ENCODE measurements around the gene RPRD1B. TPM values are rescaled to one million over a fixed set of nuclear protein-coding genes. Genes with fewer than 3 reads are reported as not detected.

RPRD1B gene
- total and polyA plus RNA-seq, 3 experiments from 2014 or later: 5.2 to 39.1 (median 39.1) TPM

GRCh38 chr20:38021087-38021772 is 12.3 kb upstream of the RPRD1B start:
- POLR2A ChIA-PET: no interaction called here

DNA sequence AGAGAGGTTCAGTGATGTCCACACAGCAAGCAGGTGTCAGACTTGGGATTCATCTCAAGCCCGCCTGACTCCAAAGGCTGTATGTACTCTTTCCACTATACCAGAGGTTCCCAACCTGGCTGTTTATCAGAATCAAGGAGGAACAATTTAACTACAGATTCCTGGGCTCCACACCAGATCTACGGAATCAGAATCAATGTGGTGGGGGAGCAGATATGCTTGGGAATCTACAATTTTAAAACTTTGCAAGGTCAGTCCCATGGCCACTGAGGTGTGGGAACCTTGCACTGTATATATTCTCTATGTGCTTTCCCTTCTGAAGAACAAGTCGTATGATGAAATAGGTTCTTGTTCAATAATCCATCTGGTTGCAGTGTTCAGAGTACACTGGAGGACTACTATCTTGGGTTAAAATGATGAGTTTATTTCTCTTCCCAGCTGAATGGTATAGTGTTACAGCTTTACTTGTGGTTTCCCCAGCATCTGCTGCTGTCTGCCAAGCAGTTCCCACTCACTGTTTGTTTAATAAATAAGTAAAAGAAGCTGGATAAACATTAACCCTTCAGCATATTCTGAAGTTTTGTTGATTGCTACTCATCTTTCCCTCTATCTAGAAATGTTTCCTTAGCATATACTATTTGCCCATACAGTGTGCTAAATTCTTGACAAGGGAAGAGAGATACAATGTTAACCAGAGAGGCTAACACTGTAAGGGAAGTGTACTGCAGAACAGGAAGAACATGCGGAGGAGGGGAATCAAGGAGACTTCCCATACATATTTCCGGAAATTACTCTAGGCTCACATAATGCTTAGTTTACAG is 10.2 kb upstream of the RPRD1B start:
- peaks cover 5% of the 10 kb centered on the region for H3K36me3 ChIP-seq (ENCODE audit: insufficient read depth, low read length)
- Mint-ChIP-seq H3K36me3 (peaks cover 5 to 39% (median 9%) of the 10 kb centered on the region in 3 donors), H3K27me3 (no peaks in the 10 kb centered on the region), H3K9me3 (peaks cover 1 to 4% (median 1%) of the 10 kb centered on the region in 5 donors), H3K4me3 (no peak overlapping the region), H3K27ac (no peak overlapping the region), H3K4me1 (peaks cover 26 to 67% (median 47%) of the 10 kb centered on the region in 3 donors)
- no peak for DNase-seq
- H3K27ac ChIP-seq (ENCODE audit: low read depth, low read length): no peak overlapping the region
- H3K27me3 ChIP-seq (ENCODE audit: insufficient read depth, low read length, poor library complexity, severe bottlenecking): no peaks in the 10 kb centered on the region
- H3K4me1 ChIP-seq (ENCODE audit: insufficient read depth, low read length): no peaks in the 10 kb centered on the region
- ChIA-PET CTCF (no interaction called here), POLR2A (no interaction called here)
- no peak overlapping the region for H3K4me3 ChIP-seq (ENCODE audit: low read length)
- H3K9me3 ChIP-seq (ENCODE audit: low read length): no peaks in the 10 kb centered on the region

More at GRCh38 chr20:38021087-38021772, 12.3 kb upstream of the RPRD1B start:
- Histone ChIP-seq H3K4me3 (ENCODE audit: low read length) (no peak overlapping the region), H3K36me3 (ENCODE audit: insufficient read depth, low read length) (peaks cover 20% of the 10 kb centered on the region), H3K4me1 (ENCODE audit: insufficient read depth, low read length) (no peaks in the 10 kb centered on the region), H3K27me3 (ENCODE audit: insufficient read depth, low read length, poor library complexity, severe bottlenecking) (no peaks in the 10 kb centered on the region), H3K9me3 (ENCODE audit: low read length) (no peaks in the 10 kb centered on the region), H3K27ac (ENCODE audit: low read depth, low read length) (no peak overlapping the region)
- Mint-ChIP-seq H3K27me3 (no peaks in the 10 kb centered on the region), H3K4me1 (peaks cover 20 to 58% (median 32%) of the 10 kb centered on the region in 3 donors), H3K4me3 (no peak overlapping the region), H3K36me3 (peaks cover 12 to 51% (median 24%) of the 10 kb centered on the region in 3 donors), H3K27ac (peak overlapping the region in 1 of 8 donors; percentile 12), H3K9me3 (peaks cover 2 to 10% (median 8%) of the 10 kb centered on the region in 5 donors)
- no peak for DNase-seq
- CTCF ChIA-PET: interaction anchor here (0.9 kb wide), 1 partner anchor 10 kb away, joined by 3 read pairs; no protein-coding TSS in a partner anchor

DNA sequence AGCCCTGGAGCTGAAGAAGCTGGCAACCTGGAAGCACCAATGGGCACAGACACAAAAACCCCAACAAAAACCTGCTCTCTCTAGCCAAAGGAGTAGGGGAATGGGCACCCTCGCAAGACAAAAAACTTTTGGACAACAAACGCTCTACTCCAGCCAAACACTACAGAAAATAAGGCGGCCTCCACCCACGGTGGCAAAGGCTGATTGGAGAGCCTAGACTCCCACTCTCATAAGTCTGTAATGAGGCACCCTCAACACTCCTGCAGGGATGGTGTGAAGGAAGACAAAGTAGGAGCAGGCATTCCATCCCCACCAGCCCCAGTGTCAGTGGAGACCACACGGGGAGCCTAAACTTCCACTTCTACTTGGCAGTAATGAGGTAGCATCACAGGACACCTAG is 9.1 kb upstream of the RPRD1B start:
- Histone ChIP-seq H3K27ac (ENCODE audit: low read depth, low read length) (no peak overlapping the region), H3K9me3 (ENCODE audit: low read length) (no peaks in the 10 kb centered on the region), H3K4me3 (ENCODE audit: low read length) (no peak overlapping the region), H3K27me3 (ENCODE audit: insufficient read depth, low read length, poor library complexity, severe bottlenecking) (no peaks in the 10 kb centered on the region), H3K4me1 (ENCODE audit: insufficient read depth, low read length) (no peaks in the 10 kb centered on the region), H3K36me3 (ENCODE audit: insufficient read depth, low read length) (no peaks in the 10 kb centered on the region)
- ChIA-PET CTCF (no interaction called here), POLR2A (no interaction called here)
- no peak overlapping the region for H3K4me3 Mint-ChIP-seq
- H3K4me1 Mint-ChIP-seq: peaks cover 31 to 75% (median 56%) of the 10 kb centered on the region in 3 donors
- no peak overlapping the region for H3K27ac Mint-ChIP-seq
- H3K27me3 Mint-ChIP-seq: no peaks in the 10 kb centered on the region
- DNase-seq: no peak
- peaks cover 0 to 33% (median 7%) of the 10 kb centered on the region in 3 donors for H3K36me3 Mint-ChIP-seq
- no peaks in the 10 kb centered on the region for H3K9me3 Mint-ChIP-seq

DNA sequence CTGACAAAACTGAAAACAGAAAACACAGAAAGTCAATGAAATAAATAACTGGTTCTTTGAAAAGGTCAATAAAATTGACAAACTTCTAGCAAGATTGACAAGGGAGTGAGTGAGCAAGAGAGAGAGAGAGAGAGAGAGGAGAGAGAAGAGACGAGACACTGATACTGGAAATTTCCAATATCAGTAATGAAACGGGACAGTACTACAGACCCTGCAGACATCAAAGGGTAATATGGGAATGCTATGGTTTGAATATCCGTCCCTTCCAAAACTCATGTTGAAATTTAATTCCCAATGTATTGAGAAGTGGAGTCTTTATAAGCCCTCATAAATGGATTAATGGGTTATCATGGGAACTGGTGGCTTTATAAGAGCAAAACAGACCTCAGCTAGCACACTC is 4.1 kb upstream of the RPRD1B start:
- Mint-ChIP-seq H3K27me3 (peaks cover 0 to 4% of the 10 kb centered on the region in 2 donors), H3K9me3 (no peaks in the 10 kb centered on the region), H3K27ac (peak overlapping the region in 1 of 8 donors; percentile 33), H3K36me3 (peaks cover 0 to 40% (median 6%) of the 10 kb centered on the region in 3 donors), H3K4me1 (peaks cover 55 to 77% (median 72%) of the 10 kb centered on the region in 3 donors), H3K4me3 (peak overlapping the region in 2 of 7 donors; percentile 23 to 38)
- peaks cover 27% of the 10 kb centered on the region for H3K4me1 ChIP-seq (ENCODE audit: insufficient read depth, low read length)
- ChIA-PET POLR2A (no interaction called here), CTCF (interaction anchor here (1.1 kb wide), 1 partner anchor 15 kb away, joined by 3 read pairs; no protein-coding TSS in a partner anchor)
- H3K36me3 ChIP-seq (ENCODE audit: insufficient read depth, low read length): no peaks in the 10 kb centered on the region
- DNase-seq: no peak
- no peaks in the 10 kb centered on the region for H3K27me3 ChIP-seq (ENCODE audit: insufficient read depth, low read length, poor library complexity, severe bottlenecking)
- no peak overlapping the region for H3K4me3 ChIP-seq (ENCODE audit: low read length)
- no peak overlapping the region for H3K27ac ChIP-seq (ENCODE audit: low read depth, low read length)
- H3K9me3 ChIP-seq (ENCODE audit: low read length): no peaks in the 10 kb centered on the region

GRCh38 chr20:38031957-38032356 is 1.6 kb upstream of the RPRD1B start:
- Mint-ChIP-seq H3K4me1 (peaks cover 64 to 83% (median 79%) of the 10 kb centered on the region in 3 donors), H3K27ac (peak overlapping the region in 7 of 8 donors; percentile 99), H3K27me3 (peaks cover 0 to 4% of the 10 kb centered on the region in 2 donors), H3K9me3 (no peaks in the 10 kb centered on the region), H3K4me3 (peak overlapping the region; percentile 96 to 99 (median 96)), H3K36me3 (peaks cover 0 to 44% (median 5%) of the 10 kb centered on the region in 3 donors)
- H3K36me3 ChIP-seq (ENCODE audit: insufficient read depth, low read length): no peaks in the 10 kb centered on the region
- ChIA-PET CTCF (no interaction called here), POLR2A (no interaction called here)
- H3K9me3 ChIP-seq (ENCODE audit: low read length): no peaks in the 10 kb centered on the region
- H3K27me3 ChIP-seq (ENCODE audit: insufficient read depth, low read length, poor library complexity, severe bottlenecking): no peaks in the 10 kb centered on the region
- peak overlapping the region; percentile 96 for H3K4me3 ChIP-seq (ENCODE audit: low read length)
- peak overlapping the region; percentile 95 for H3K27ac ChIP-seq (ENCODE audit: low read depth, low read length)
- H3K4me1 ChIP-seq (ENCODE audit: insufficient read depth, low read length): peaks cover 50% of the 10 kb centered on the region
- DNase-seq: no peak

DNA sequence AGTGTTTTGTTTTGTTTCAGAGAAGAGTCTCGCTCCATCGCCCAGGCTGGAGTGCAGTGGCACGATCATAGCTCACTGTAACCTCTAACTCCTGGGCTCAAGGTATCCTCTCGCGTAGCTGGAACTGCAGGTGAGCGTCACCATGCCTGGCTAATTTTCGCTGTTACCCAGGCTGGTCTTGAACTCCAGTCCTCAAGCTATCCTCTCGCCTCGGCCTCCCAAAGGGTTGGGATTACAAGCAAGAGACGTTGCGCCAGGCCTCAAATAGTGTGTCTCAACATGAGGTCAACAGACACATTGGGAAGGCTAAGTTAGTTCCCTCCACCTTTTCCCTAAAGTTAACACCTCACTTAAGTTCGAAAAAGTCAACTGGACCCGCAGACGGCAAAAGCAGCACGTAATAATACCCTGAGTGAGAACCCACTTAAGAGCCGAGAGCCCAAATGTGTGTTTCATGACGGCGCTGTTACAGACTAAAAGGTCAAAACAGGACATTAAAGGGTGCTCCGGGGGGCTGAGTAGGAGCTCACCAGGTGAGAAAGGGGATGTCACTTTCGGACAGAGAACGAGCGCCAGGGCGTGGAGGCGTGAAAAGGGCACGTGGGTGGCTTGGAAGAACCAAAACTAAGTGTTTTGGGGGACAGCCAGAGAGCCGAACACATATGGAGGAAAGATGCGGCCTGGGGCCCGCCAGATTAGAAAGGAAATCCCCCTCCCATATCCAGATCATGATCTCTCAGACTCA is 789 bp upstream of the RPRD1B start:
- peaks cover 58% of the 10 kb centered on the region for H3K4me1 ChIP-seq (ENCODE audit: insufficient read depth, low read length)

GRCh38 chr20:38034108-38034649 is 633 bp downstream of the RPRD1B start:
- H3K27me3 ChIP-seq (ENCODE audit: insufficient read depth, low read length, poor library complexity, severe bottlenecking): no peaks in the 10 kb centered on the region
- H3K27me3 Mint-ChIP-seq: peaks cover 0 to 4% of the 10 kb centered on the region in 2 donors
- POLR2A ChIA-PET: no interaction called here
- H3K36me3 ChIP-seq (ENCODE audit: insufficient read depth, low read length): no peaks in the 10 kb centered on the region
- H3K9me3 ChIP-seq (ENCODE audit: low read length): no peaks in the 10 kb centered on the region
- H3K9me3 Mint-ChIP-seq: no peaks in the 10 kb centered on the region
- H3K27ac Mint-ChIP-seq: peak overlapping the region; percentile 99
- peak overlapping the region; percentile 95 for H3K27ac ChIP-seq (ENCODE audit: low read depth, low read length)
- H3K4me1 Mint-ChIP-seq: peaks cover 67 to 86% (median 83%) of the 10 kb centered on the region in 3 donors
- H3K4me3 ChIP-seq (ENCODE audit: low read length): peak overlapping the region; percentile 96
- peaks cover 60% of the 10 kb centered on the region for H3K4me1 ChIP-seq (ENCODE audit: insufficient read depth, low read length)
- CTCF ChIA-PET: interaction anchor here (1.0 to 2.0 kb wide), 2 partner anchors 9 to 12 kb away, joined by 3 to 4 read pairs; no protein-coding TSS in a partner anchor
- peaks cover 0 to 47% (median 3%) of the 10 kb centered on the region in 3 donors for H3K36me3 Mint-ChIP-seq
- DNase-seq: peak in 1 of 5 donors; percentile 4
- H3K4me3 Mint-ChIP-seq: peak overlapping the region; percentile 96 to 99 (median 96)

More for the DNA sequence above, 789 bp upstream of the RPRD1B start:
- DNase-seq: peak in 2 of 5 donors; percentile 48 to 57
- H3K36me3 ChIP-seq (ENCODE audit: insufficient read depth, low read length): no peaks in the 10 kb centered on the region
- H3K27me3 Mint-ChIP-seq: peaks cover 0 to 4% of the 10 kb centered on the region in 2 donors
- H3K27ac Mint-ChIP-seq: peak overlapping the region; percentile 99
- H3K4me3 Mint-ChIP-seq: peak overlapping the region; percentile 96 to 99 (median 96)
- peak overlapping the region; percentile 95 for H3K27ac ChIP-seq (ENCODE audit: low read depth, low read length)
- H3K4me1 Mint-ChIP-seq: peaks cover 72 to 90% (median 85%) of the 10 kb centered on the region in 3 donors
- H3K27me3 ChIP-seq (ENCODE audit: insufficient read depth, low read length, poor library complexity, severe bottlenecking): no peaks in the 10 kb centered on the region
- POLR2A ChIA-PET: no interaction called here
- H3K4me3 ChIP-seq (ENCODE audit: low read length): peak overlapping the region; percentile 96
- H3K9me3 ChIP-seq (ENCODE audit: low read length): no peaks in the 10 kb centered on the region
- H3K36me3 Mint-ChIP-seq: peaks cover 0 to 49% (median 5%) of the 10 kb centered on the region in 3 donors
- CTCF ChIA-PET: interaction anchor here (2.0 kb wide), 1 partner anchor 11 kb away, joined by 4 read pairs; no protein-coding TSS in a partner anchor
- H3K9me3 Mint-ChIP-seq: no peaks in the 10 kb centered on the region
